Measurements from ENCODE around the gene NEDD4L.

GRCh38 chr18:58228176-58228575, 184.2 kb downstream of the NEDD4L start:
- no peak for TF ChIP-seq CTCF (conservative IDR thresholded peaks at IDR 0.05)
- TF ChIP-seq EZH2 (IDR thresholded peaks at IDR 0.05; ENCODE audit: low read depth) = no peak

Measured in PC-9 (cell line).